HEK293 (cell line): ENCODE measurements around the gene RGL4.

ENCODE experiments used
- CTCF ChIP-seq: fragments of 450-650 bp; formaldehyde crosslinking; IDR thresholded peaks from 2 replicates; pipeline ENCODE4 v1.5.1; 2016; ENCODE audit warnings: missing biosample characterization, missing genetic modification characterization
- WT1 ChIP-seq: fragments of 450-650 bp; formaldehyde crosslinking; IDR thresholded peaks from 2 replicates; pipeline ENCODE4 v1.5.1; 2016; ENCODE audit warnings: missing biosample characterization, missing genetic modification characterization
- ZBTB6 ChIP-seq: fragments of 450-650 bp; formaldehyde crosslinking; IDR thresholded peaks from 2 replicates; pipeline ENCODE4 v1.5.1; 2017; ENCODE audit warnings: missing biosample characterization, missing genetic modification characterization
- ZNF311 ChIP-seq: fragments of 450-650 bp; formaldehyde crosslinking; IDR thresholded peaks from 2 replicates; pipeline ENCODE4 v1.5.1; 2017; ENCODE audit warnings: missing biosample characterization, missing genetic modification characterization, borderline replicate concordance
- TF ChIP-seq, protein P1 (sequence below): IDR thresholded peaks from 2 replicates; pipeline ENCODE4 v1.6.1; 2011; ENCODE audit warnings: mild to moderate bottlenecking, low read depth, low read length, borderline replicate concordance

DNA sequence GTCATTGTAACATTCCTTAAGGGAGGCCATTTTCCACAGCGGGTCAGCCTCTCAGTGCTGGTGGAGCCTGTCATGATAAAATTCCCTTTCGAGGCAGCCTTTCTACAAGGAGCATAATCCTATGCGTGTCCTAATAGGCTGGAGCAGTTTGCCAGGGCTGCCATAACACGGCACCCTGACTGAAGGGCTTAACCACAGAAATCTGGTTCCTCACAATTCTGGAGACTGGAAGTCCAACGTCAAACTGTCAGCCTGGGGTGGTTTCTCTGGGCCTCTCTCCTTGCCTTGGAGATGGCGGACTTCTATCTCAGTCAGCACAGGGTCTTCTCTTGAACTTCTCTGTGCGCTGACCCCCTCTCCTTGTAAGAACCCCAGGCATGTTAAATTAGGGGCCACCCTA, 1.4 kb upstream of the RGL4 start:
- TF ChIP-seq, protein P1, sequence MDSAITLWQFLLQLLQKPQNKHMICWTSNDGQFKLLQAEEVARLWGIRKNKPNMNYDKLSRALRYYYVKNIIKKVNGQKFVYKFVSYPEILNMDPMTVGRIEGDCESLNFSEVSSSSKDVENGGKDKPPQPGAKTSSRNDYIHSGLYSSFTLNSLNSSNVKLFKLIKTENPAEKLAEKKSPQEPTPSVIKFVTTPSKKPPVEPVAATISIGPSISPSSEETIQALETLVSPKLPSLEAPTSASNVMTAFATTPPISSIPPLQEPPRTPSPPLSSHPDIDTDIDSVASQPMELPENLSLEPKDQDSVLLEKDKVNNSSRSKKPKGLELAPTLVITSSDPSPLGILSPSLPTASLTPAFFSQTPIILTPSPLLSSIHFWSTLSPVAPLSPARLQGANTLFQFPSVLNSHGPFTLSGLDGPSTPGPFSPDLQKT = no peak
- no peak for TF ChIP-seq WT1 (tag by site-specific recombination)
- no peak for TF ChIP-seq ZBTB6 (tag by site-specific recombination)
- no peak for TF ChIP-seq CTCF (tag by site-specific recombination)
- no peak for TF ChIP-seq ZNF311 (tag by site-specific recombination)
